HepG2 (cell line): ENCODE data around the gene CCDC33. TPM values are rescaled to one million over a fixed set of nuclear protein-coding genes. Genes with fewer than 3 reads are reported as not detected.

Experiments
- ATAC-seq: fragments of 200-7000 bp; cut with Tn5 transposase; 3 replicates; pipeline ENCODE4 v1.9.1; 2020; ENCODE audit warnings: mild to moderate bottlenecking, moderate library complexity
- BruUV-seq: library from RNA; stranded (reverse); fragments of 400-500 nt; replicated peaks from 2 replicates; lab custom pipeline; 2021; lab: Mats Ljungman, UMichigan
- CTCF ChIA-PET: fragments of 300-600 bp; formaldehyde crosslinking; extraction: SDS; loops from one replicate; lab custom pipeline; 2021; ENCODE audit warnings: low total read pairs, inconsistent platforms, low intra/inter-chr PET ratio; lab: Yijun Ruan, JAX
- POLR2A ChIA-PET: fragments of 350-600 bp; sonication (Branson Sonifier 250); formaldehyde crosslinking; loops from one replicate; lab custom pipeline; 2020; ENCODE audit warnings: antibody characterized with exemption, inconsistent platforms; lab: Yijun Ruan, JAX
- DNase-seq: peaks from one replicate; pipeline ENCODE4 v3.0.0-alpha.2; 2015; ENCODE audit warnings: low spot score
- FAIRE-seq: peaks from 3 replicates; lab custom pipeline; 2011; peaks lifted over from hg19 to GRCh38; lab: Jason Lieb, UNC
- H2AFZ ChIP-seq: one replicate; pipeline ENCODE4 v1.6.1; 2011; ENCODE audit warnings: low read length, inconsistent platforms
- H3K27ac ChIP-seq: fragments of 300-600 bp; 3 replicates; pipeline ENCODE4 v1.8.0; 2011; ENCODE audit warnings: mixed run types, mild to moderate bottlenecking, mixed read lengths, low read length, inconsistent platforms; ENCODE audit not compliant: insufficient read depth; ENCODE audit errors: extremely low read length
- H3K27me3 ChIP-seq, 2 experiments: fragments of 200-600 bp in 1 of 2; 2 replicates in 1 of 2; 3 replicates in 1 of 2; pipeline versions ENCODE4 v1.6.0 to v1.8.0; 2011; ENCODE audit warnings: low read length in 2 of 2, mild to moderate bottlenecking in 2 of 2, moderate library complexity in 2 of 2, inconsistent platforms in 1 of 2; ENCODE audit not compliant: insufficient read depth in 2 of 2, control insufficient read depth in 1 of 2
- H3K36me3 ChIP-seq, 2 experiments: fragments of 200-600 bp in 1 of 2; replicated peaks in 1 of 2; 2 replicates in 1 of 2; 3 replicates in 1 of 2; pipeline versions ENCODE4 v1.5.1 to v1.8.0; 2011; ENCODE audit warnings: low read length in 2 of 2, inconsistent platforms in 1 of 2; ENCODE audit not compliant: insufficient read depth in 2 of 2, control insufficient read depth in 1 of 2
- H3K4me1 ChIP-seq: 2 replicates; pipeline ENCODE4 v1.5.1; 2012; ENCODE audit warnings: low read length, inconsistent platforms; ENCODE audit not compliant: insufficient read depth
- H3K4me2 ChIP-seq: 2 replicates; pipeline ENCODE4 v1.6.0; 2011; ENCODE audit warnings: low read depth, low read length, inconsistent platforms
- H3K4me3 ChIP-seq, 3 experiments: fragments of 200-600 bp in 1 of 3; sonication (generic), shearing (Covaris generic) in 1 of 3; replicated peaks in 1 of 3; 2 replicates each; pipeline ENCODE4 v1.5.1; 2011 to 2016; ENCODE audit warnings: low read length in 3 of 3, inconsistent platforms in 2 of 3, low read depth in 2 of 3, mild to moderate bottlenecking in 2 of 3, control low read depth in 1 of 3, mixed read lengths in 1 of 3; ENCODE audit not compliant: insufficient read depth in 1 of 3
- H3K79me2 ChIP-seq: one replicate; pipeline ENCODE4 v1.6.1; 2011; ENCODE audit warnings: low read length, inconsistent platforms; ENCODE audit not compliant: insufficient read depth
- H3K9ac ChIP-seq: 2 replicates; pipeline ENCODE4 v1.6.0; 2011; ENCODE audit warnings: mild to moderate bottlenecking, low read depth, low read length, inconsistent platforms; ENCODE audit not compliant: insufficient read depth
- H3K9me3 ChIP-seq: 2 replicates; pipeline ENCODE4 v1.5.1; 2012; ENCODE audit warnings: mild to moderate bottlenecking, low read length
- H4K20me1 ChIP-seq: 2 replicates; pipeline ENCODE4 v1.6.0; 2011; ENCODE audit warnings: inconsistent platforms, mild to moderate bottlenecking, low read length, moderate library complexity; ENCODE audit not compliant: insufficient read depth
- BCL6 ChIP-seq: IDR thresholded peaks from 2 replicates; pipeline ENCODE4 v1.6.1; 2016; ENCODE audit warnings: missing genetic modification reagents, missing compliant biosample characterization
- HDAC1 ChIP-seq: sonication (generic); formaldehyde crosslinking; IDR thresholded peaks from 2 replicates; pipeline ENCODE4 v1.5.1; 2020; ENCODE audit warnings: mild to moderate bottlenecking, missing genetic modification reagents
- KDM3A ChIP-seq: IDR thresholded peaks from 2 replicates; pipeline ENCODE4 v1.6.1; 2018; ENCODE audit warnings: low read depth, missing compliant biosample characterization
- MNT ChIP-seq: fragments of 450-650 bp; IDR thresholded peaks from 2 replicates; pipeline ENCODE4 v1.6.1; 2016
- MTF1 ChIP-seq: sonication (generic); formaldehyde crosslinking; IDR thresholded peaks from 2 replicates; pipeline ENCODE4 v1.5.0; 2020; ENCODE audit warnings: missing genetic modification reagents
- SOX5 ChIP-seq: IDR thresholded peaks from 2 replicates; pipeline ENCODE4 v1.6.1; 2016; ENCODE audit warnings: borderline replicate concordance
- SOX6 ChIP-seq, 2 experiments: fragments of 450-650 bp in 1 of 2; sonication (generic) in 1 of 2; formaldehyde crosslinking in 1 of 2; IDR thresholded peaks; 2 replicates each; pipeline versions ENCODE4 v1.4.0 to v1.6.1; 2017 to 2020; ENCODE audit warnings: antibody characterized with exemption in 1 of 2, mild to moderate bottlenecking in 1 of 2, missing genetic modification reagents in 1 of 2
- SRSF9 ChIP-seq: fragments of 200-400 bp; formaldehyde crosslinking; IDR thresholded peaks from 2 replicates; pipeline ENCODE4 v1.6.1; 2018; ENCODE audit warnings: borderline replicate concordance, mild to moderate bottlenecking, low read depth, low read length; ENCODE audit not compliant: insufficient read depth, poor library complexity, severe bottlenecking
- ZBTB25 ChIP-seq: IDR thresholded peaks from 2 replicates; pipeline ENCODE4 v1.6.1; 2018; ENCODE audit warnings: missing genetic modification reagents
- ZNF530 ChIP-seq: sonication (generic); formaldehyde crosslinking; IDR thresholded peaks from 2 replicates; pipeline ENCODE4 v1.5.0; 2020; ENCODE audit warnings: low read depth, mild to moderate bottlenecking, missing genetic modification reagents
- ZNF550 ChIP-seq: sonication (generic); formaldehyde crosslinking; IDR thresholded peaks from 2 replicates; pipeline ENCODE4 v1.4.0; 2020; ENCODE audit warnings: mild to moderate bottlenecking, missing genetic modification reagents, borderline replicate concordance
- ZNF572 ChIP-seq: sonication (generic); formaldehyde crosslinking; IDR thresholded peaks from 2 replicates; pipeline ENCODE4 v1.5.1; 2020; ENCODE audit warnings: mild to moderate bottlenecking, missing genetic modification reagents
- ZNF629 ChIP-seq: sonication (generic); formaldehyde crosslinking; conservative IDR thresholded peaks from 2 replicates; pipeline ENCODE4 v1.5.0; 2020; ENCODE audit warnings: missing genetic modification reagents
- ZNF713 ChIP-seq: sonication (generic); formaldehyde crosslinking; IDR thresholded peaks from 2 replicates; pipeline ENCODE4 v1.4.0; 2020; ENCODE audit warnings: mild to moderate bottlenecking, missing genetic modification reagents
- ZNF746 ChIP-seq: sonication (generic); formaldehyde crosslinking; IDR thresholded peaks from 2 replicates; pipeline ENCODE4 v1.8.0; 2022; ENCODE audit warnings: mild to moderate bottlenecking, missing genetic modification reagents
- ZNF766 ChIP-seq: sonication (generic); formaldehyde crosslinking; IDR thresholded peaks from 2 replicates; pipeline ENCODE4 v1.5.0; 2020; ENCODE audit warnings: missing genetic modification reagents, borderline replicate concordance
- ZSCAN21 ChIP-seq: sonication (generic); formaldehyde crosslinking; IDR thresholded peaks from 2 replicates; pipeline ENCODE4 v1.8.0; 2022; ENCODE audit warnings: mild to moderate bottlenecking, missing genetic modification reagents, moderate library complexity, borderline replicate concordance
- WGBS: methylation state at CpG from one replicate; pipeline ENCODE4 v1.1.6; 2017; ENCODE audit warnings: low lambda C conversion rate; 5-methylcytosine and 5-hydroxymethylcytosine counted together
- in situ Hi-C: cut with HindIII; loops from 2 replicates; pipeline ENCODE4 v1.10.0; 2017; ENCODE audit warnings: low pct_unique_long_range_greater_than_20kb; ENCODE audit not compliant: extremely low pct_ligation_motif_present
- intact Hi-C: fragments of 100-400 bp; cut with micrococcal nuclease; formaldehyde crosslinking; loops from one replicate; pipeline ENCODE4 v1.10.0; 2022; ENCODE audit not compliant: unreplicated experiment
- polyA plus RNA-seq, 8 experiments: library from polyadenylated mRNA; depleted of rRNA in 3 of 8; stranded (reverse) in 7 of 8; unstranded in 1 of 8; fragments of >200 nt; fragmentation: Illumina TruSeq in 4 of 8; extraction: Trizol in 4 of 8; gene quantifications; 2 replicates each; pipeline versions ENCODE4 v1.2.1 to v1.2.3, GENCODE V29; 2011 to 2016; ENCODE audit warnings: low read depth in 4 of 8, missing spikeins in 1 of 8, mixed read lengths in 1 of 8; ENCODE audit not compliant: insufficient read depth in 1 of 8
- total RNA-seq, 5 experiments: library from RNA; depleted of rRNA; stranded (reverse); fragments of >200 nt; fragmentation: Illumina TruSeq; extraction: Trizol; gene quantifications; 2 replicates each; pipeline ENCODE4 v1.2.3, GENCODE V29; 2016; ENCODE audit warnings: low read depth in 1 of 5

Gene CCDC33
- total and polyA plus RNA-seq, 2 of the 13 experiments (the other 11 are each of a cell fraction or from before 2014, with no cell fraction given) = 0.30 TPM; not detected in 1

- Histone ChIP-seq H3K9ac (no peak overlapping the region), H3K4me3 (no peak overlapping the region), H3K4me2 (no peak overlapping the region), H3K27ac (no peak overlapping the region), H3K79me2 (no peaks in the 10 kb centered on the region), H3K9me3 (no peaks in the 10 kb centered on the region), H3K36me3 (no peaks in the 10 kb centered on the region), H4K20me1 (no peaks in the 10 kb centered on the region; the same call in 1 of the 2 replicates), H3K27me3 (peaks cover 3 to 9% of the 10 kb centered on the region in 2 experiments; a peak in 3 of 5 replicates), H3K4me1 (peaks cover 55% of the 10 kb centered on the region)
- FAIRE-seq = no peak
- intact Hi-C loops (no loop called here), in situ Hi-C loops (no loop called here)
- ChIA-PET POLR2A (no interaction called here), CTCF (no interaction called here)
- no peak for ATAC-seq
- WGBS = 44% methylated on average over 4 of the region's 6 CpGs
- no peak for DNase-seq
- TF ChIP-seq ZNF629 (peak; percentile 88), ZNF572 (no peak), HDAC1 (no peak)
- TF ChIP-seq, all 625 proteins: peak for 1
- BruUV-seq = no TSS peak
- no peak overlapping the region for H2AFZ ChIP-seq
Measured at GRCh38 chr15:74214324-74215021, 21.7 kb upstream of the CCDC33 start.

GRCh38 chr15:74215958-74216357, 20.2 kb upstream of the CCDC33 start:
- DNase-seq (no peak), FAIRE-seq (no peak), ATAC-seq (no peak)
- BruUV-seq = no TSS peak
- in situ Hi-C loops (no loop called here), intact Hi-C loops (no loop called here)
- POLR2A ChIA-PET = no interaction called here
- H3K4me1 ChIP-seq = peaks cover 47% of the 10 kb centered on the region
- no peaks in the 10 kb centered on the region for H3K9me3 ChIP-seq
- H2AFZ ChIP-seq = no peak overlapping the region
- H3K4me2 ChIP-seq = no peak overlapping the region
- H3K27ac ChIP-seq = no peak overlapping the region
- no peaks in the 10 kb centered on the region; the same call in 1 of the 2 replicates for H4K20me1 ChIP-seq
- H3K9ac ChIP-seq = no peak overlapping the region
- H3K36me3 ChIP-seq = no peaks in the 10 kb centered on the region
- H3K27me3 ChIP-seq = peaks cover 1 to 9% of the 10 kb centered on the region in 2 experiments; a peak in 3 of 5 replicates
- no peak overlapping the region for H3K4me3 ChIP-seq
- 49% methylated on average over 7 of the region's 8 CpGs for WGBS
- CTCF ChIA-PET = no interaction called here
- H3K79me2 ChIP-seq = no peaks in the 10 kb centered on the region
- no peak for TF ChIP-seq MNT
- TF ChIP-seq MTF1 (CRISPR knock-in tag) = no peak
- TF ChIP-seq ZNF550 (CRISPR knock-in tag) = no peak
- no peak for TF ChIP-seq ZNF713 (CRISPR knock-in tag)
- no peak for TF ChIP-seq ZNF766 (CRISPR knock-in tag)
- no peak for TF ChIP-seq BCL6
- TF ChIP-seq SOX6 (IDR thresholded peaks at IDR 0.05) = no peak
- no peak for TF ChIP-seq SOX6 (CRISPR knock-in tag; IDR thresholded peaks at IDR 0.05)
- no peak for TF ChIP-seq SRSF9
- TF ChIP-seq ZSCAN21 (CRISPR knock-in tag) = no peak
- no peak for TF ChIP-seq ZNF530 (CRISPR knock-in tag)
- no peak for TF ChIP-seq SOX5 (CRISPR knock-in tag)
- no peak for TF ChIP-seq KDM3A (CRISPR knock-in tag)
- no peak for TF ChIP-seq ZNF746 (CRISPR knock-in tag)
- no peak for TF ChIP-seq ZBTB25 (CRISPR knock-in tag)
